Astrocyte (in vitro differentiated cells and primary cell): ENCODE results near the gene MYL6.

Experiments
- EZH2 ChIP-seq: IDR thresholded peaks from 2 replicates; pipeline ENCODE4 v1.6.1; 2012; ENCODE audit warnings: mild to moderate bottlenecking, low read length, inconsistent platforms; ENCODE audit not compliant: insufficient read depth
- TF ChIP-seq, protein P1 (sequence below): IDR thresholded peaks from 2 replicates; pipeline ENCODE4 v1.5.1; 2011; ENCODE audit warnings: low read depth, mild to moderate bottlenecking, inconsistent platforms, low read length, moderate library complexity; ENCODE audit not compliant: insufficient read depth

DNA sequence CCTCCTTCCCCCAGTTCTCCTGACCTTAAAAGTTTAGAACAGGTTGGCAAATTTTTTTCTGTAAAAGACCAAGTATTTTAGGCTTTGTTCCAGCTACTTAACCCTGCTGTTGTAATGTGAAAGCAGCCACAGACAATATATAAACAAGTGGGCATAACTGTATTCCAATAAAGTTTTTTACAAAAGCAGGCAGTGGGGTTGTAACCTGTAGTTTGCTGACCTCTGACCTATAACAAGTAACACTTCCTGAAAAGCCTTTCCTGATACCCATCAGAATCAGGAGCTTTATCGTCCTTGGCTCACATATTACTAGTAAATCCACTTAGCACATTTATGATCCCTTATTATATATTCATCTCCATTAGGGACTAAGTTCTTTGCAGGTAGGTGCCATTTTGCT is 44.2 kb downstream of the MYL6 start:
- TF ChIP-seq, protein P1, sequence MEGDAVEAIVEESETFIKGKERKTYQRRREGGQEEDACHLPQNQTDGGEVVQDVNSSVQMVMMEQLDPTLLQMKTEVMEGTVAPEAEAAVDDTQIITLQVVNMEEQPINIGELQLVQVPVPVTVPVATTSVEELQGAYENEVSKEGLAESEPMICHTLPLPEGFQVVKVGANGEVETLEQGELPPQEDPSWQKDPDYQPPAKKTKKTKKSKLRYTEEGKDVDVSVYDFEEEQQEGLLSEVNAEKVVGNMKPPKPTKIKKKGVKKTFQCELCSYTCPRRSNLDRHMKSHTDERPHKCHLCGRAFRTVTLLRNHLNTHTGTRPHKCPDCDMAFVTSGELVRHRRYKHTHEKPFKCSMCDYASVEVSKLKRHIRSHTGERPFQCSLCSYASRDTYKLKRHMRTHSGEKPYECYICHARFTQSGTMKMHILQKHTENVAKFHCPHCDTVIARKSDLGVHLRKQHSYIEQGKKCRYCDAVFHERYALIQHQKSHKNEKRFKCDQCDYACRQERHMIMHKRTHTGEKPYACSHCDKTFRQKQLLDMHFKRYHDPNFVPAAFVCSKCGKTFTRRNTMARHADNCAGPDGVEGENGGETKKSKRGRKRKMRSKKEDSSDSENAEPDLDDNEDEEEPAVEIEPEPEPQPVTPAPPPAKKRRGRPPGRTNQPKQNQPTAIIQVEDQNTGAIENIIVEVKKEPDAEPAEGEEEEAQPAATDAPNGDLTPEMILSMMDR = no peak
- TF ChIP-seq EZH2 = no peak
